Naive thymus-derived CD4-positive, alpha-beta T cell (primary cell): ENCODE measurements around the gene GET4. TPM values are rescaled to one million over a fixed set of nuclear protein-coding genes. Genes with fewer than 3 reads are reported as not detected.

Experiments
- ATAC-seq: fragments of 150-1000 bp; cut with Tn5 transposase; 2 replicates; pipeline ENCODE4 v1.10.0; 2021; ENCODE audit warnings: mild to moderate bottlenecking, moderate library complexity
- CTCF ChIA-PET: fragments of 350-600 bp; sonication (Branson Sonifier 250); formaldehyde crosslinking; loops from one replicate; lab custom pipeline; 2021; ENCODE audit warnings: antibody characterized with exemption; lab: Charles Lee
- POLR2A ChIA-PET: fragments of 350-600 bp; sonication (Branson Sonifier 250); formaldehyde crosslinking; loops from one replicate; lab custom pipeline; 2021; ENCODE audit warnings: antibody characterized with exemption, inconsistent platforms; lab: Charles Lee
- DNase-seq, 9 donors: peaks; one replicate each; pipeline versions ENCODE4 v3.0.0 to v3.0.0-alpha.2; 2020 to 2022; ENCODE audit warnings: mixed read lengths in 1 of 9
- H3K27ac ChIP-seq: one replicate; pipeline ENCODE4 v1.7.0; 2013; ENCODE audit warnings: mild to moderate bottlenecking, low read depth, low read length, moderate library complexity
- H3K27me3 ChIP-seq, 2 donors: one replicate each; pipeline ENCODE4 v1.7.0; 2013; ENCODE audit warnings: low read length in 2 of 2, mild to moderate bottlenecking in 2 of 2, moderate library complexity in 2 of 2; ENCODE audit not compliant: control insufficient read depth in 2 of 2, insufficient read depth in 2 of 2
- H3K36me3 ChIP-seq, 3 experiments: 1 replicate in 2 of 3; 2 replicates in 1 of 3; pipeline ENCODE4 v1.7.0; 2013; ENCODE audit warnings: low read length in 3 of 3, mild to moderate bottlenecking in 3 of 3, moderate library complexity in 1 of 3; ENCODE audit not compliant: insufficient read depth in 3 of 3, control insufficient read depth in 2 of 3
- H3K4me1 ChIP-seq, 2 donors: one replicate each; pipeline ENCODE4 v1.7.0; 2013; ENCODE audit warnings: low read length in 2 of 2, mild to moderate bottlenecking in 2 of 2, moderate library complexity in 1 of 2; ENCODE audit not compliant: control insufficient read depth in 2 of 2, insufficient read depth in 2 of 2
- H3K4me3 ChIP-seq: 2 replicates; pipeline ENCODE4 v1.7.0; 2013; ENCODE audit warnings: mild to moderate bottlenecking, low read length
- H3K9me3 ChIP-seq, 3 experiments: 1 replicate in 2 of 3; 2 replicates in 1 of 3; pipeline ENCODE4 v1.7.0; 2013; ENCODE audit warnings: low read length in 3 of 3; ENCODE audit not compliant: control insufficient read depth in 2 of 3
- H3K27ac Mint-ChIP-seq, 9 donors: one replicate each; pipeline ENCODE4 v1.8.0; 2020 to 2022; ENCODE audit warnings: mixed read lengths in 9 of 9, mild to moderate bottlenecking in 8 of 9, moderate library complexity in 5 of 9, inconsistent platforms in 2 of 9
- H3K27me3 Mint-ChIP-seq, 5 donors: one replicate each; pipeline ENCODE4 v1.8.0; 2021 to 2022; ENCODE audit warnings: mixed read lengths in 5 of 5, mild to moderate bottlenecking in 1 of 5
- H3K36me3 Mint-ChIP-seq, 5 donors: one replicate each; pipeline ENCODE4 v1.8.0; 2020 to 2022; ENCODE audit warnings: mixed read lengths in 5 of 5, mild to moderate bottlenecking in 3 of 5, inconsistent platforms in 1 of 5
- H3K4me1 Mint-ChIP-seq, 7 donors: one replicate each; pipeline ENCODE4 v1.8.0; 2020 to 2022; ENCODE audit warnings: mixed read lengths in 7 of 7, mild to moderate bottlenecking in 3 of 7, inconsistent platforms in 1 of 7
- H3K4me3 Mint-ChIP-seq, 10 donors: one replicate each; pipeline ENCODE4 v1.8.0; 2020 to 2022; ENCODE audit warnings: mild to moderate bottlenecking in 10 of 10, mixed read lengths in 10 of 10, moderate library complexity in 6 of 10, inconsistent platforms in 2 of 10
- H3K9me3 Mint-ChIP-seq, 11 donors: one replicate each; pipeline ENCODE4 v1.8.0; 2020 to 2022; ENCODE audit warnings: mixed read lengths in 11 of 11, mild to moderate bottlenecking in 4 of 11, inconsistent platforms in 1 of 11, moderate library complexity in 1 of 11
- intact Hi-C, 2 donors: fragments of 100-400 bp; cut with micrococcal nuclease; formaldehyde crosslinking; loops; one replicate each; pipeline ENCODE4 v1.15.1; 2023
- polyA plus RNA-seq, 2 donors: library from polyadenylated mRNA; unstranded; fragments of 300-500 nt; fragmentation: Illumina TruSeq; gene quantifications; one replicate each; pipeline ENCODE4 v1.2.3, GENCODE V29; 2021
- total RNA-seq, 6 experiments: library from RNA in 5 of 6; stranded (reverse) in 5 of 6; gene quantifications; 1 replicate in 5 of 6; 2 replicates in 1 of 6; pipeline ENCODE4 v1.2.3 and lab custom pipeline; 2021 to 2026

Gene GET4
- total and polyA plus RNA-seq, 7 experiments from 2014 or later: 20.5 to 82.1 (median 51.8) TPM

DNA sequence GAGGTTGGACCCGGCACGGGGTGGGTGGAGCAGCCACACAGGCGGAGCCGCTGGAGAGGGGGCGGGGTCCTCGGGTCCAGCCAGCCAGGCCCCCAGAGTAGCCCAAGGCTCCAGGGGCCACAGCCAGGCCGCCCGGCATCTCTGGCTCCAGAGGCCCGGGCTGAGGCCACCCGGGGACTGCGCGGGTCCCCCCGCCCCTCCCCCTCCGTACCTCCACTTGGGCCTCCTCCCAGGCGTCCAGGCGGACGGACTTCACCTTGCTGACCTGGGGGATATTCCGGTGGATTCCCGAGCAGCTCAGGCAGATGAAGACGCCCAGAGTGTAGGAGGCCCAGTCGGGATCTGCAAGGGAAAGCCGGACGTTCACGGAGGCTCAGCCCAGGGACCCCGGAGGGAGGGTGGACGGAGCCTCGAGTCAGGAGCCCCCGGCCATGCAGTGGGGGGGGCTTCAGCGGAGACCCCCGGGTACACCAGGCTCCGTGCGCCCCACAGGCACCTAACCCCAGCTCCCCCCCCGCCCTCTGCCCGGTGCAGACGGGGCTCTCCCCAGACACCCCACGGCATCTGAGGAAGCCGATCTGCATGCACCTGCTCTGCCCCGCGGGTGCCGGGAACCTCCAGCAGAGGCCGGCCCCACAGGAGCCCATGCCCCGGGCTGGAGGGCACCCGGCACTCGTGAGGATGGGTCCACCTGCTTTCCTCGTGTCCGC is 59.0 kb downstream of the GET4 start:
- CTCF ChIA-PET: no interaction called here
- Mint-ChIP-seq H3K27me3 (no peaks in the 10 kb centered on the region), H3K27ac (no peak overlapping the region), H3K36me3 (peaks cover 0 to 7% (median 0%) of the 10 kb centered on the region in 5 donors), H3K4me1 (peaks cover 0 to 10% (median 0%) of the 10 kb centered on the region in 7 donors), H3K4me3 (no peak overlapping the region), H3K9me3 (peaks cover 0 to 7% (median 0%) of the 10 kb centered on the region in 11 donors)
- intact Hi-C loops: no loop called here
- no peak overlapping the region for H3K27ac ChIP-seq
- H3K9me3 ChIP-seq: no peaks in the 10 kb centered on the region
- no peaks in the 10 kb centered on the region for H3K36me3 ChIP-seq
- H3K4me1 ChIP-seq: no peaks in the 10 kb centered on the region
- H3K27me3 ChIP-seq: no peaks in the 10 kb centered on the region
- POLR2A ChIA-PET: no interaction called here
- DNase-seq (no peak), ATAC-seq (no peak)
- no peak overlapping the region for H3K4me3 ChIP-seq

- Mint-ChIP-seq H3K36me3 (peaks cover 0 to 11% (median 0%) of the 10 kb centered on the region in 5 donors), H3K9me3 (peaks cover 0 to 11% (median 2%) of the 10 kb centered on the region in 11 donors), H3K4me1 (peaks cover 0 to 13% (median under 1%) of the 10 kb centered on the region in 7 donors), H3K27me3 (no peaks in the 10 kb centered on the region), H3K27ac (peak overlapping the region in 1 of 9 donors; percentile 49), H3K4me3 (peak overlapping the region in 1 of 10 donors; percentile 5)
- H3K27ac ChIP-seq: no peak overlapping the region
- DNase-seq (no peak), ATAC-seq (no peak)
- no peaks in the 10 kb centered on the region for H3K9me3 ChIP-seq
- no peaks in the 10 kb centered on the region for H3K36me3 ChIP-seq
- ChIA-PET POLR2A (no interaction called here), CTCF (no interaction called here)
- intact Hi-C loops: no loop called here
- no peaks in the 10 kb centered on the region for H3K27me3 ChIP-seq
- H3K4me3 ChIP-seq: no peak overlapping the region
- no peaks in the 10 kb centered on the region for H3K4me1 ChIP-seq
Measured at GRCh38 chr7:935874-936385, 59.6 kb downstream of the GET4 start.

- POLR2A ChIA-PET: no interaction called here
Measured at GRCh38 chr7:936386-937054, 60.2 kb downstream of the GET4 start.

DNA sequence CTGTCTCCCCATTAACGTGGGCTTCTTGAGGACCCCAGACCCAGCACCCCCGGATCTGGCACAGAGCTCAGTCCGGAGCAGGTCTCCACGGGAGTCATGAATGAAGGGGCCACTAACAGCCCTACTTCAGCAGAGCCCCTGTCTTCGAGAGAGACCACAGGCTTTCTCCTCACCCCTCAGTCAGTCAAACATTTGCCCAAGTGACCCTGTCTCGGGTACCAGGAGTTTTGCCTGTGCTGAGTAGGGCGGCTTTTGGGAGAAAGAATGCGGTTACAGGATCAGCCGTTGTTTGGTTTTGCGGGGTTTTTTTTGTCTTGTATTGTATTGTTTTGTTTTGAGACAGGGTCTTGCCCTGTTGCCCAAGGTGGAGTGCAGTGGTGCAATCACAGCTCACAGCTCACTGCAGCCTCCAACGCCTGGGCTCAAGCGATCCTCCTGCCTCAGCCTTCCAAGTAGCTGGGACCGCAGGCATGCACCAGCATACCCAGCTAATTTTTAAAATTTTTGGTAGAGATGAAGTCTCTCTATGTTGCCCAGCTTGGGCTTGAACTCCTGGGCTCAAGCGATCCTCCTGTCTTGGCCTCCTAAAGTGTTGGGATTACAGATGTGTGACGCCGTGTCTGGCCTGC is 61.6 kb downstream of the GET4 start:
- no peaks in the 10 kb centered on the region for H3K9me3 ChIP-seq
- peaks cover 0 to 16% (median 0%) of the 10 kb centered on the region in 5 donors for H3K36me3 Mint-ChIP-seq
- POLR2A ChIA-PET: no interaction called here
- intact Hi-C loops: no loop called here
- peak overlapping the region in 1 of 9 donors; percentile 38 for H3K27ac Mint-ChIP-seq
- H3K9me3 Mint-ChIP-seq: peaks cover 0 to 20% (median 4%) of the 10 kb centered on the region in 11 donors
- peaks cover 0 to 10% (median 0%) of the 10 kb centered on the region in 5 donors for H3K27me3 Mint-ChIP-seq
- H3K4me1 Mint-ChIP-seq: peaks cover 0 to 22% (median 4%) of the 10 kb centered on the region in 7 donors
- ATAC-seq (no peak), DNase-seq (no peak)
- no peak overlapping the region for H3K4me3 ChIP-seq
- CTCF ChIA-PET: interaction anchor here (1.4 kb wide), 1 partner anchor 29 kb away, joined by 3 read pairs; no protein-coding TSS in a partner anchor
- no peaks in the 10 kb centered on the region for H3K4me1 ChIP-seq
- H3K27ac ChIP-seq: no peak overlapping the region
- no peak overlapping the region for H3K4me3 Mint-ChIP-seq
- no peaks in the 10 kb centered on the region for H3K36me3 ChIP-seq
- no peaks in the 10 kb centered on the region for H3K27me3 ChIP-seq

More at GRCh38 chr7:936386-937054, 60.2 kb downstream of the GET4 start:
- Histone ChIP-seq H3K36me3 (no peaks in the 10 kb centered on the region), H3K9me3 (no peaks in the 10 kb centered on the region), H3K4me3 (no peak overlapping the region), H3K27ac (no peak overlapping the region), H3K4me1 (no peaks in the 10 kb centered on the region), H3K27me3 (no peaks in the 10 kb centered on the region)
- peaks cover 0 to 13% (median 0%) of the 10 kb centered on the region in 5 donors for H3K36me3 Mint-ChIP-seq
- peak; percentile 32 for ATAC-seq
- peak overlapping the region in 1 of 10 donors; percentile 5 for H3K4me3 Mint-ChIP-seq
- peaks cover 0 to 14% (median 4%) of the 10 kb centered on the region in 11 donors for H3K9me3 Mint-ChIP-seq
- peaks cover 0 to 16% (median 3%) of the 10 kb centered on the region in 7 donors for H3K4me1 Mint-ChIP-seq
- peaks cover 0 to 4% (median 0%) of the 10 kb centered on the region in 5 donors for H3K27me3 Mint-ChIP-seq
- no peak for DNase-seq
- CTCF ChIA-PET: no interaction called here
- H3K27ac Mint-ChIP-seq: peak overlapping the region in 2 of 9 donors; percentile 49 to 59
- intact Hi-C loops: no loop called here

- intact Hi-C loops: no loop called here
- POLR2A ChIA-PET: no interaction called here
- CTCF ChIA-PET: interaction anchor here (1.4 kb wide), 1 partner anchor 30 kb away, joined by 3 read pairs; no protein-coding TSS in a partner anchor
Measured at GRCh38 chr7:938546-939185, 62.3 kb downstream of the GET4 start.

DNA sequence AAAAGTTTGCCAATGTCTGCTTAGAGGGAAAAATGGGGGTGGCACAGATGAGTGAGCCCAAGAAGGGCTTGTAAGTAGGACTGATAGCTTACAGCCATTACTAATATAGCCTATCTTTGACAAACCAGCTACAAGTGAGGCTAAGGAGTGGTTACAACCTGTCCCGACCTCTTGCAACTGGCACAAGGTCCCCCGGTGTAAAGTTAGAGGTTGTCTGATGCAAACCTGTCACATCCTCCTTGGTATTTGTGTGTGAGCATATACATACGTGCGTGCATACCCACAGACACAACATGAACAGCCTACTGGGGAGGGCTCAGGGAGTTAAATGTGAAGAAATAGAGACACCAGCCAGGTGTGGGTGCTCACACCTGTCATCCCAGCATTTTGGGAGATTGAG is 63.5 kb downstream of the GET4 start:
- H3K27me3 Mint-ChIP-seq: peaks cover 0 to 10% (median 0%) of the 10 kb centered on the region in 5 donors
- H3K27ac ChIP-seq: no peak overlapping the region
- H3K4me1 Mint-ChIP-seq: peaks cover 0 to 22% (median 4%) of the 10 kb centered on the region in 7 donors
- no peaks in the 10 kb centered on the region for H3K36me3 ChIP-seq
- ATAC-seq: no peak
- intact Hi-C loops: loop anchor here in 1 of 2 donors (2.0 kb wide), 1 partner anchor 17 kb away; no protein-coding TSS in a partner anchor
- DNase-seq: no peak
- H3K27ac Mint-ChIP-seq: no peak overlapping the region
- no peak overlapping the region for H3K4me3 Mint-ChIP-seq
- POLR2A ChIA-PET: no interaction called here
- H3K9me3 Mint-ChIP-seq: peaks cover 0 to 20% (median 4%) of the 10 kb centered on the region in 11 donors
- no peak overlapping the region for H3K4me3 ChIP-seq
- H3K36me3 Mint-ChIP-seq: peaks cover 0 to 16% (median 0%) of the 10 kb centered on the region in 5 donors
- H3K9me3 ChIP-seq: no peaks in the 10 kb centered on the region
- no peaks in the 10 kb centered on the region for H3K4me1 ChIP-seq
- CTCF ChIA-PET: no interaction called here
- H3K27me3 ChIP-seq: no peaks in the 10 kb centered on the region

More at GRCh38 chr7:938546-939185, 62.3 kb downstream of the GET4 start:
- no peak for DNase-seq
- Histone ChIP-seq H3K4me1 (no peaks in the 10 kb centered on the region), H3K9me3 (no peaks in the 10 kb centered on the region), H3K36me3 (no peaks in the 10 kb centered on the region), H3K27me3 (no peaks in the 10 kb centered on the region), H3K27ac (no peak overlapping the region), H3K4me3 (no peak overlapping the region)
- Mint-ChIP-seq H3K27me3 (peaks cover 0 to 10% (median 0%) of the 10 kb centered on the region in 5 donors), H3K27ac (peak overlapping the region in 1 of 9 donors; percentile 38), H3K9me3 (peaks cover 0 to 20% (median 4%) of the 10 kb centered on the region in 11 donors), H3K4me3 (no peak overlapping the region), H3K4me1 (peaks cover 0 to 22% (median 4%) of the 10 kb centered on the region in 7 donors), H3K36me3 (peaks cover 0 to 16% (median 0%) of the 10 kb centered on the region in 5 donors)
- no peak for ATAC-seq
